ENCODE results near the gene LCNL1.

DNA sequence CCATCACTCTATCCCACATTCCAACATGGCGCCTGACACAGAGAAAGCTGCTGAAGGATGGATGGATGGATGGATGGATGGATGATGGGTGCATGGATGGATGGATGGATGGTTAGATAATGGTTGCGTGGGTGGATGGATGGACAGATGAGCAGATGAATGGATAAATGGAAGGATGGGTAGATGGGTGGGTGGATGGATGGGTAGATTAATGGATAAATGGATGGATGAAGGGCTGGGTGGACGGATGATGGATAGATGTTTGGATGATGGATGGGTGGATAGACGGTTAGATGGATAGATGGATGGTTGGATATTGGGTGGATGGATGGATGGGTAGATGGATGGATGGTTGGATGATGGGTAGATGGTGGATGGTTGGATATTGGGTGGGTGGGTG is 26.2 kb upstream of the LCNL1 start:
- TF ChIP-seq CTCF (IDR thresholded peaks at IDR 0.05) (no peak), POLR2A (IDR thresholded peaks at IDR 0.05) (no peak)

Data from Peyer's patch (tissue), 4 donors.